HG02943 (cell line): ENCODE results near the gene UBTD2.
"Not testable (repeated sequence)": the region's sequence is repeated elsewhere in the genome, so short reads cannot be mapped to it uniquely, and the experiment has no call there.

Experiments used
- ATAC-seq: cut with Tn5 transposase; IDR thresholded peaks from one replicate; pipeline ENCODE4 v1.9.1; 2021; ENCODE audit warnings: mild to moderate bottlenecking, low read depth, moderate library complexity; ENCODE audit not compliant: unreplicated experiment

UBTD2 gene

DNA sequence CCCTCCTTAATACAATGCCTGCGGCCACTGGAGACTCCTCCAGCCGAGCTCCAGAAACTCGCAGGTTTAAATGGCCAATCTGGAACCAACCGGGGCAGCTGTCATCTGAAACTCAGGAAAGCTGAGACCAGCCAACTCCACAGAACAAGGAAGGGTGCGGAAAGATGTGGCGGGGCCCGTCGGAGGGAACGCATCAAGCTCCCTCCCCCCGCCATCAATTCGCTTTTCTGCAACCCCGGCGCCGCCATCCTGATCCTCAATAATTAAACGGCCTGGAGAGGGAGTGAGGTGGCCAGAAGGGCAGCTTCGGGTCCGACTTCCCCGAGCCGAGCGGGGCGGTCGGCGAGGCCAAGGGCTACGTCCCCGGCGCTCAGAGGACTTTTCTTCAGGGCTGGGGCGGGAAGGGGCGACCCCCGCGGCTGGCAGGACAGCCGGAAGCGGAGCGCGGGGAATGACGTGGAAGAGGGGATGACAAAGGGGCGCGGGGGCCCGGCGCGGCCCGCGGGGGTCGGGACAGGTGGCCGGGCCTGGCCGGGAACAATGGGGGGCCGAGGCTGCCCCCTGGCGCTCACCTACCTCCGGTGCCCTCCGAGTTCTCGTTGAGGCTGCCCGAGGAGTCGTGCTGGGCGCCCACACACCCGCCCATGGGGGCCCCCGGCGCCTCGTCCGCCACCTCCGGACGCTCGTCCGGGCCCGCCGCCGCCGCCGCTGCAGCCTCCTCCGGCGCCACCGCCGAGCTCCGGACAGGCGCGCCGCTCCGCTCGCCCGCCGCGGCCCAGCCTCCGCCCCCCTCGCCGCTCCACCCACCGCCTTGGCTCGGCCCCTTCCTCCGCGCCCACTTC, at the start of gene UBTD2:
UBTD2 (minus strand) TSS at position 745 of the 842 bp plus-strand sequence; CDS start at position 646, 99 bp downstream.
- ATAC-seq: peak; percentile 85

GRCh38 chr5:172326901-172327300, 43.3 kb upstream of the UBTD2 start:
- not testable (repeated sequence) for ATAC-seq

- ATAC-seq: no peak
Observed at GRCh38 chr5:172325452-172325851, 41.9 kb upstream of the UBTD2 start.

DNA sequence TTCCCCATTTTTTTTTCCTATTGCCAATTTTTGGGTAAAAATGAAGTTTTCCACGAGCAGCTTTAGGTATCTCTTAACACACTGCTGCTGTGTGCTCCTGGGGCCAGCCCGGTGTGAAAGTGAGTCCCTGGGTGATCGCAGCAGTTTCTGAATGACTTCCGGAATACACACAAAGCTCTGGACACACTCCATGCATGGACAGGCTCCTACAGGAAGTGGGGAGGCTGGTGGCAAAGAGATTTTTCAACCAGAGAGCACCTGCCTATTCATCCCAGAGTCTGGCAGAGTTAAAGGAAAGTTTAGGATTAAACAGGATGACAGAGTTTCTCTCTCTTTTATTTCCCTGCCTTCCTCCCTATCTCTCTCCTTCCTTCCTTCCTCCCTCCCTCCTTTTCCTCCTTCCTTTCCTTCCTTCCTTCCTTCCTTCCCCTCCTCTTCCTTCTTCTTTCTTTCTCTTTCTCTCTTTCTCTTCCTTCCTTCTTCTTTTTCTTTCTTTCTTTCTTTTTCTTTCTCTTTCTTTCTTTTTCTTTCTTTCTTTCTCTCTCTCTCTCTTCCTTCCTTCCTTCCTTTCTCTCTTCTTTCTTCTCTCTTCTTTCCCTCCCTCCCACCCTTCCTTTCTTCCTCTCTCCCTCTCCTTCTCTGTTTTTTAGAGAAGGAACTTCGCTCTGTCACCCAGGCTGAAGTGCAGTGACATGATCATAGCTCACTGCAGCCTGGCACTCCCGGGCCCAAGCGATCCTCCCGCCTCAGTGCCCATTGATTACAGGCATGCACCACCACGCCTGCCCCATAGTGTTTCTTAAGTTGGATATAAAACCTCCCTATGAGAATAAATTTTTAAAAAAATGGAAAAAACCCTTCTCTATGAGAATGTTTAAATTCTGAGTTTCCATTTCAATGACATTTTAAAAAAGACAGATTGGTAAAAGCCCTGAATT, 38.7 kb upstream of the UBTD2 start:
- ATAC-seq: no peak

DNA sequence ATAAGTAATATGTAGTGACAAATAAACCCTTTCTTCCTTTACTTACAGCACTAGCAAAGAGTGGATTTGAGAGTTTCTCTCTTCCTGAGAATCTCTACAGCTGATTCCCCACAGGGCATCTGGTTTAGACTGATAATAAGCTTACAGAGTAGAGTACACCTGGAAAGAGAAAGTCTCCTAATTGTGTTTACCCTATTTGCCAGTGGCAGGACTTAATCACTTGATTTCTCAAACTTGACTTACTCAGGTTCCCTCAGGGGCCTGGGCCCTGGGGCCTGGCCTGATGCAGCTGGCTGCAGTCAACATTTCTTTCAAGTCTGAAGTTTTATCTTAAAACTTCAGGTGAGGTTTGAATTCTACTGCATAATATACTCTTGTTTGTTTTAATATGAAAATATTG, 38.0 kb upstream of the UBTD2 start:
- ATAC-seq: no peak

DNA sequence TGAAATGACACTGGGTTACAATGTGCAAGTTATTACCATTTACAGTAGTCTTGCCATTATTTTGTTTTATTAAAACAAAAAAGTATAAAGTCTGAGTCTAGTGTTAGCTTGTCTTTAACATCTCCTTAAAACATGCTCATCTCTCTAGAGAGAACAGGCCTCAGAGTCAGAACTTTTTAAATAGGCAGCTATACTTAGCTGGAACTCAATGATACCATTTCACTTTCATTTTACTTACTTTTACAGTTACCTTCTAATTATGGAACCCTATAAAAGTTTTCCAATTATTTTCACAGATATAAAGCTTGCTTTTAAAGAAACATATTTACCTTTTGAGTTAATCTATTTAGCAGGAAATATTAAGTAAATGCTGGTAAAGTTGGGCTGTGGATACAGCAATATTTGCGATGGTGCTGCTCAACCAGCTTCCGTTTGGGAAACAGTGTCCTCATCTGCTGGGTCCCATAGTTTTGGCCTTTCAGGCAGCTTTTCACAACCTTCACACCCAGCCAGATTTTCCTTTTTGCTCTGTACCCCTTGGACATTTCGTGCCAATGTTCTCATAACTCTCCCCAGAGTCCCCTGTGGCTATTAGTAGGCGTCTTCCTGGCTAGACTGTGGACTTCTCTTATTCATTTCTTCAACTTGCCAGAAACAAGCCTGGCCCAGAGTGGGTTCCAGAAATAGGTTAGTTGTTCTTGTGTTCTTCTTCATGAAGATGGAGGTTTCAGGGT, 36.3 kb upstream of the UBTD2 start:
- ATAC-seq: no peak

DNA sequence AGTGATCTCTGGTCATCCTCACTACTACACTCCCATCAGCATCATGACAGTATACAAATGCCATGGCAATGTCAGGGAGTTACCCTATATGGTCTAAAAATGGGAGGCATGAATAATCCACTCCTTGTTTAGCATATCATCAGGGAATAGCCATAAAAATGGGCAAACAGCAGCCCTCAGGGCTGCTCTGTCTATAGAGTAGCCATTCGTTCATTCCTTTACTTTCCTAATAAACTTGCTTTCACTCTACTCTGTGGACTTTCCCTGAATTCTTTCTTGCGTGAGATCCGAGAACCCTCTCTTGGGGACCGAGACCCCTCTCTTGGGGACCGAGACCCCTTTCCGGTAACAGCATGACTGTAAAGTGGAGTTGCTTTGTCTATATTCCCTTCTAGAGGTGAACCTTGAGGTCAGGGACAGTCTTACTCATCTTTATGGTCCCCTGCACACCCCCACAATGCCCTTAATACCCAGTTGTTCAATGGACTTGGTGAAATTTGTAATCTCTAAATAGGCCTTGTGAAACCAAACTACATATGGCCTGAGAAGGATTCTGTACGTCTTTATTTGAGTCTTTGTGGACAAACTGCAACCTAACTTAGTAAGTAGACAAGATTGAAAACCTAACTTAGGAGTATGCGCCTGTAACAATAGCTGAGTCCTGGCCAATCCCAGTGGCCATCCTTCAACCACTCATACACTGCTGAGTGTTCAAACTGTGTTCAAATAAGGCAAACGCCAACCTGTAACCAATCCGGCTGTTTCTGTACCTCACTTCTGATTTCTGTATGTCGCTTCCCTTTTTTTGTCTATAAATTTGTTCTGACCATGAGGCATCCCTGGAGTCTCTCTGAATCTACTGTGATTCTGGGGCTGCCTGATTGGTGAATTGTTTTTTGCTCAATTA, 32.3 kb upstream of the UBTD2 start:
- no peak for ATAC-seq

GRCh38 chr5:172313915-172314314, 30.4 kb upstream of the UBTD2 start:
- no peak for ATAC-seq

DNA sequence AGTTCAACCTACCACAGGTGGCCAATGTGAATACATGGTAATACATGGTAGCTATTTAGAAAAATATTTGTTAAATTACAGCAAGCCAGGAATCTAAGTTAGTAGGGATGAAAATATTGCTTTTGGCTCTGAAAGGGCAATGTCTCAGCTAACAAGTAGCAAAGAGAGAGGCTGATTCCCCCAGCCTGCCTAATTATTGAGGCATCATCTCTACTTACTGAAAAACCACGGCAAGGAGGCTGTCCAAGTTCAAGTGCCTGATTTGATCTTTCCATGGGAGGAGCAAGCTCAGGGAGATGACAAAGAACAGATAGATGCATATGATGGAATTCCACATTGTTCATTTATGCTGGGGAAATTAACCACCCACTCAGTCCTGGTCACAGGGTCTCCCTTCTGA, 28.7 kb upstream of the UBTD2 start:
- ATAC-seq: no peak

DNA sequence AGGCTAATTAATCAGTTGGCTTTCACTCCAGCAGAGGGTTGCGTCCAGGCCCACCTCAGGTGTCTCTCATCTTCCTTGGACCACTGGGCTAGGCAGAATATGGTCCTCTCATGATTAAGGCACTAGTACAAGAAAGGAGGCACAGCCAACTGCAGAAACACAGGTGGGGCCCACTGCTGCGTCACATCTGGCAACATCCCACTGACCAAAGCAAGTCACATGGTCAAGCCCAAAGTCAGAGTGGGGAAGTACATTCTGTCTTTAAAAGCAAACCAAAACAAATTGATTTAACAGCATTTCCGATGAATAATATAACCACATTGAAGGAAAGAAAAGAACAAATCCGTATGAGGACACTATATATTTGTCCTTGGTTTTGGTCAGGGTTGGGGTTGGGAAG, 28.0 kb upstream of the UBTD2 start:
- ATAC-seq: no peak

- no peak for ATAC-seq
Observed at GRCh38 chr5:172311026-172311425, 27.5 kb upstream of the UBTD2 start.

DNA sequence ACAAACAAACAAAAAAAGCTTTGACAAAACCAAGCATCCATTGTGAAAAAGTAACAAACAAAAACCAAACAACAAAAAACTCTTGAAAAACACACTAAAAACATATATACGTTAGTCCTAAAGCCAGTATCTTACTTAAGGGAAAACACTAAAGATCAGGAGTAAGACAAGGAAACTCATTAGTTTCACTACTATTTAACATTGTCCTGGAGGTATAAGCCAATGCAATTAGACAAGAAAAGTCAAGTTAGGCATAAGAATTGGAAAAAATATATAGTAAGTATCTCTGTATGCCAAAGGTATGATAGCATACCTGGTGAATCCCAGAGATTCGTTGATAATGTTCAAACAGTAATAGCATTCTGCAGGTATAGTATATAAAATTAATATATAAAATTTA, 21.8 kb upstream of the UBTD2 start:
- ATAC-seq: no peak

DNA sequence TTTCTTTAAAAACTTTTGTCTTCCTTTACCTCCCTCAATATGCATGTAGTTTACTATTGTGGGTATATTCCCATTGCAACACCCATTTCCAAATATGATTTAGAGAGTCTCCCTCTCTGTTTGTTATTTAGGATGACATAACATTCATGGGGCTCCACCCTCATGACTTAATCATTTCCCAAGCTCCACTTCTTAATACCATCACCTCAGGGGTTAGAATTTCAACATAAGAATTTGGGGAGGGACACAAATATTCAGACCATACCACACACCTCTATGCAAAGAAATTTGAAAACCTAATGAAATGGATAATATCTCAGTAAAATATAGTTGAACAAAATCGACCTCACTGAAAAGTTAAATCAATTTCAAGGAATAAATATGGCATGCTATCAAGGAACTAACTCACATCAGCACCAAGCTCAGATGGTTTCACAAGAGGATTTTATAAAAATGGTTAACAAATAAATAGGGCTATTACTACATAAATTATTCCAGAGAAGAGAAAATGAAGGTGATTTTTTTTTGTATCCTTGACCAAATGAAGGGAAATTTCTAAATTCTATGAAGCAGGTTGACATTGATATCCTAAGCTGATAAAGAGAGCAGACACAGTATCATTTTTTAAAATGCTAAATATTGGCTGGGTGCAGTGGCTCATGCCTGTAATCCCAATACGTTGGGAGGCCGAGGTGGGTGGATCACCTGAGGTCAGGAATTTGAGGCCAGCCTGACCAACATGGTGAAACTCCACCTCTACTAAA, 20.2 kb upstream of the UBTD2 start:
- no peak for ATAC-seq

DNA sequence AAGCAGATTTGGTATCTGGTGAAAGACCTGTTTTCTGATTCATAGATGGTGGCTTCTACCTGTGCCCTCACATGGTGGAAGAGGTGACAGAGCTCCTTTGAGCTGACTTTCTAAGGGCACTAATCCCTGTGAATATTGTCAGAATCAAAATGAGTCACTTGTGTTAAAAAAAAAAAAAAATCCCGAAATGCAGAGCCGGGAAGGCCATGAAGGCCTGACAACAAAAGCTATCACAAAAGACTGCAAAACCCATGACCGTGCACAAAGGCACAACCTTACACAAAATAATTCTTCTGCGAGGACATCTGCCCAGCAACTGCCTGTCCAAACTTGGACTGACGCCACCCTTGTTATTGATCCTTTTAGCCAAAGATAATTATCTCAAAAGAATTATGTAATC, 19.6 kb upstream of the UBTD2 start:
- ATAC-seq: no peak

DNA sequence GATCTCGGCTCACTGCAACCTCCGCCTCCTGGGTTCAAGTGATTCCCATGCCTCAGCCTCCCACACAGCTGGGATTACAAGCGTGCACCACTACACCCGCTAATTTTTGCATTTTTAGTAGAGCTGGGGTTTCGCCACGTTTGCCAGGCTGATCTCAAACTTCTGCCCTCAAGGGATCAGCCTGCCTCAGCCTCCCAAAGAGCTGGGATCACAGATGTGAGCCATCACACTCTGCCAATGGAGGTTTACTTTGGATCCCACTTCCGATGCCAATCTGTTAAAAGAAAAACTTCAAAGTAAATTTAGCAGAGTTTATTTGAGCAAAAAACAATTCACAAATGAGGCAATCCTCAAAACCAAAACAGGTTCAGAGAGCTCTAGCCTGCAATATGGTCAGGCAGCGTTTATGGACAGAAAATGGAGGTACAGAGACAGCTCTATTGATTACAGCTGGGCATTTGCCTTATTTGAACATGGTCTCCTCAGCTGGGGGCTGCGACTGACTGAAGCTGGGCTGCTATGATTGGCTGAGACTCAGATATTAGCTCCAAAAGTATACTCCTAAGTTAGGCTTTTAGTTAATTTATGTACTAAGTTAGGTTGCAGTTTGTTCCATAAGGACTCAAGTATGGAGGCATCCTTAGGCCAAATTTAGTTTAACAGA, 18.6 kb upstream of the UBTD2 start:
- ATAC-seq: no peak

DNA sequence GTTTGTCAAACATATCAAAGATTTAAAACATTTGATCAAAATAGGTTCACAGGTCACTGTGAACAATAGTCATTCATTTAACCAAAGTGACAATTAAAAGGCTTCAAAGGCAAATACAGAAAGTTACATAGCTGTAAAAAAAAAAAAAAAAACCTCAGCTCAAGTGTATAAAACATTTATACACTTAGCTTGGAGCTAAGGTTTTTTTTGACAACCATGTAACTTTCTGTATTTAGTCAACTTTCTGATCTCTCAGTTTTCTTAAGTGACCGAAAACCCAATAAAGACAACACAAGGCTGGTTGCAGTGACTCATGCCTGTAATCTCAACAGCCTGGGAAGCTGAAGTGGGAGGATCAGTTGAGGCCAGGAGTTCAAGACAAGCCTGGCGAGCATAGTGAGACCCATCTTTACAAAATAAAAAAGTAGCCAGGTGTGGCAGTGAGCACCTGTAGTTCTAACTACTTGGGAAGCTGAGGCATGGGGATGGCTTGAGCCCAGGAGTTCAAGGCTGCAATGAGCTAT, 16.4 kb upstream of the UBTD2 start:
- no peak for ATAC-seq

- no peak for ATAC-seq
Observed at GRCh38 chr5:172294831-172295230, 11.3 kb upstream of the UBTD2 start.

DNA sequence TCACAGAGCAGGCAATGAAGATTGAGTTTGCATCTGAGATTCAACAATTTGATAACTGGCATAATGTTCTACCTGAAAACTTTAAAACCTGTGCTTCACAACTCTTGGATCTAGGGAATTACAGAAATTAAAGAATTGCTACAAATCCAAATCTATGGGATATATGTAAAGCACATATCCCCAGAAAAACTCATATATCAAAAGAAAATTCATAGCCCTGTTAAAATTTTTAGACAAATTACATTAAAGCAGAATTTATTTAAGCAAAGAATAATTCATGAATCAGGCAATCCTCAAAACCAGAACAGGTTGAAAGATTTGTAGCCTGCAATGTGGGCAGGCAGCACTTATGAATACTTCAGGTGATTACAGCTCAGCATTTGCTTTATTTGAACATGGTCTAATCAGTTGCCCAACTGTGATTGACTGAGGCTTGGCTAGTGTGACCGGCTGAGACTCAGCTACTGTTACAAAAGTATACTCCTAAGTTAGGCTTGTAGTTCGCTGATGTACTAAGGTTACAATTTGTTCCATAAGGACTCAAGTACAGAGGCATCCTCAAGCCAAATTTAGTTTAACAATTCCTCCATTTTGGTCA, 10.3 kb upstream of the UBTD2 start:
- no peak for ATAC-seq
